Anterior cingulate cortex (tissue), 58 donors: Measurements from ENCODE around the gene TUBA1A.
"Not testable (repeated sequence)": the region's sequence is repeated elsewhere in the genome, so short reads cannot be mapped to it uniquely, and the experiment has no call there.

ENCODE experiments used
- DNase-seq, 58 donors: peaks; one replicate each; lab custom pipeline; 2025; lab: John Stamatoyannopoulos, UW

Gene TUBA1A

DNA sequence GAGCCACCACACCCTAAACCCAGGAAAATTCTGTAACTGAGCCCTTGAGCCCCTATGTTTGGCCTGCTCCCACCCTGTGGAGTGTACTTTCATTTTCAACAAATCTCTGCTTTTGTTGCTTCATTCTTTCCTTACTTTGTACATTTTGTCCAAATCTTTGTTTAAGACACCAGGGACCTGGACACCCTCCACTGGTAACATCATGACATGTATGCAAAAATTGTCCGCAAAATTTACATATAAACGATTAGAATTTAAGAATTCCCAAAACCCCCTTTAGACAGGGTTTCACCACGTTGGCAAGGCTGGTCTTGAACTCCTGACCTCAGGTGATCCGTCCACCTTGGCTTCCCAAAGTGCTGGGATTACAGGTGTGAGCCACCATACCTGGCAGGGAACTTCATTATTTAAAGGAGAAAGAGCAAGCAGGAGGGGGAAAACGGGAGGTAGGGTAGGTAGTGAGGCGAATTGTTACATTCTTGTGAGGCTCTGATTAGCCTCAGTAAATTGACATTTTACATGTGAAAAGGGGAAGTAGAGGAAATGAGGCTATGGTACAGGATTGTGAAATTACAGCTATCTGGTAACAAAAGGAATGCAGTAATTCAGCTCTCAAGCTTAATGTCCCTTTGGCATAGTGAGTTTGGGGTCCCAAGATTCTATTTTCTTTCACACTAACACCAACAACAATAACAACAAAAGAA is 27.6 kb downstream of the TUBA1A start:
- no peak for DNase-seq

DNA sequence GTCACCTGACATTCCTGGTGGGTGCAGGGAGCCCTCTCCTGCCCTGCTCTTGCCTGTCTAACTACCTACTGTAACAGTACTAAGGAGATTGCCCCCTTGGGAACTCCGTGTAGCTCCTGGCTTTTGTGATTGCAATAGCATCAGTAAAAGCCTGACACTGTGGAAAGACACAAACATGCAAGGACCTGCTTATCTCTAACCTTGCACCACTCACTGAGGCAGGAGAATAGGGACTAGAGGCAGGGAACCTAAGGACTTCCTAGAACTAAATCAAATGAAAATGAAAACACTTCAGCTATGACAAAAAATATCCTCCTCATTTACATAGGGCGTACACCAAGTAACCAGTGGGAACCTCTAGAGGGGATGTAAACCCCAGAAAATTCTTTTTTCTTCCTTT is 28.5 kb downstream of the TUBA1A start:
- no peak for DNase-seq

DNA sequence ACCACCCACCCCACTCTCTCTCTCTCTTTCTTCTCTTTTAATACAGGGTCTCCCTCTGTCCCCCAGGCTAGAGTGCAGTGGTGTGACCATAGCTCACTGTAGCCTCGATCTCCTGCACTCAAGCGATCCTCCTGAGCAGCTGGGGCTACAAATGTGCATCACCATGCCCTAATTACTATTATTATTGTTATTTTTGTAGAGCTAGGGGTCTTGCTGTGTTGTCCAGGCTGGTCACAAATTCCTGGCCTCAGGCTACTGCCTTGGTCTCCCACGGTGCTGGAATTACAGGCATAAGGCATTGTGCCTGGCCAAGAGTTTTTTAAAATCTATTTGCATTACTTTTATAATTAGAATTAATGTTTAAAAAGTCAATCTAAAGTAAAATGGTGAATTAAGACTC is 34.7 kb downstream of the TUBA1A start:
- DNase-seq: no peak

DNA sequence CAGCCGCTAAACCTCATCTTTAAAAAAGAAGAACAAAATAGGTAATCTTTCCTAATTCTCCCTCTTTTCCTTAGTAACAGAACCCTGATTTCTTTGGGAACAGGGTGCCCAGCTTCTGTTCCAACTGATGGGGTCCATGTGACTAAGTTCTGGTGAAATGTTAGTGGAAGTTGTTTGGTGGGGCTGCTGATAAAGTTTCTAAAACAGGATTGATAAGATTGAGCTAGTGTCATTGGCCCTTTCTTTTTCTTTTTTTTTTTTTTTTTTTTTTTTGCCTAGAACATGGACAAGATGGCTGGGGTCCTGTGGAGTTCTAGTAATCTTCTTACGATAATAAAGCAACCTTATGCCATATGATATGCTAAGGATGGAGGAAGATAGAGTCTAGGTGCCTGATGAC is 41.5 kb downstream of the TUBA1A start:
- DNase-seq: no peak

DNA sequence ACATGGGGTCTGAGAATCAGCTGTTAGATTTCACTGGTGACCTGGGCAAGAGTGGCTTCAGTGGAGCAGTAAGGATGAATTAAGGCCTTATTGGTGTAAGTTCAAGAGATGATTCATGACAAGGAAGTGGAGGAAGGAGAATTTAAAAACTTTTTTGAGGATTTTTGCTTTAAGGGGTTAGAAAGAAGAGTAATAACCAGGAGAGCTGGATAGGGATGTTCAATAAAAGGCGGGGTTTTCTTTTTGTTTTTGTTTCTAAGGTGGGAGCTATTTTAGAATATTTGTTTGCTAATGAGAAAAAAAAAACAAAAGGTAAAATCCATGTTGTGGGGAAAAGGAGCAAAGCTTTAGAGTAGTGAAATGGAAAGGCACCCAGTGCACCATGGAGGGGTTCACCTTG is 42.5 kb downstream of the TUBA1A start:
- no peak for DNase-seq

DNA sequence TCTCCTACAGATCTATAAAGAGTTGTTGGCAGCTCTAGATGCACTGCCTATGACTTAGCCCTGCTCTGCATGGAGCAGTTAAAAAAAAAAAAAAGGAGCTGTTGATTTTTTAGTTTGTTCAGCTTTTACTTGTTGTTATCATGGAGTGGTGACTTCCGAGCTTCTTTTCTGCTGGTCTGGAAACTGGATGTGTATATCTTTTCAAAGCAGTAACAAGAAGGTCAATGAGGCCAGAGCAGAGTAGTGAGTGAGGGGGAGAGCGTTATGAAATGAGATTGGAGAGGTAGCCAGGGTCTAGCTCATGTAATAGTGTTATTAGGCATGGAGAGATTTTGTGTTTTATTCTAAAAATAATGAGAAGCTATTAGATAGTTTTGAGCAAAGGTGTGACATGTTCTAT is 44.5 kb downstream of the TUBA1A start:
- DNase-seq: no peak

DNA sequence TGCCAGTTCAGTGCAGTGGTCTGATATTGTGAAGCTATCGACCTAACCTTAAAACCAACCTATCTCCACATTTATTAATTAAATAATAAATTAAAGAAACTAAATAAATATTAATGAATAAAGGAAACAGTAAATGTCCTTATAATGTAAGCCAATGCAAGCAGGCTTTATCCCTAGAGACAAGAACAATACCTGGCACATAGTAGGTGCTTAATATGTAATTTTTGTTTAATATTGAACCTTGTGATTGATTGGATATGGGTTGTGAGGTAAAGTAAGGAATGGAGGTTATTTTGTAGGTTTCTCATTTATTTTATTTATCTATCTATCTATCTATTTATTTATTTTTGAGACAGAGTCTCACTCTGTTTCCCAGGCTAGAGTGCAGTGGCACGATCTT is 49.9 kb downstream of the TUBA1A start:
- DNase-seq: no peak

DNA sequence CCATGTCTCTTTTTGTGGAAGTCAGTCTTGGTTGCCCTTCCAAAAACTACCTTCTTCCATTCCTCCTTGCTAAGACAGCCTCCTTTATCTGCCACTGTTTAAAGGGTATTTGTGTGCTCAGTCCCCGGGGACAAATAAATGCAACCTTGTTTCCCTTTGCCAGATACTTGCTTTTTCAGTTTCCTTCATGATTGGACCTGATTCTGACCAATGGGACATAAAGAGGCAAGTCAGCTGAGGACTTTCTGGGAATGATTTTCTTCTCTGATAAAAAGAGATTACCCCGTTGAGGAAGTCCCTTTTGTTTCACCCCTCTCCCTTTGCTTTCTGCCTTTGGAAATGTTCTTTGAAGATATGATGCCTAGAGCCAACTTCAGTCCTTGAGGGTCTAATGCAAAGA is 50.3 kb downstream of the TUBA1A start:
- DNase-seq: no peak

DNA sequence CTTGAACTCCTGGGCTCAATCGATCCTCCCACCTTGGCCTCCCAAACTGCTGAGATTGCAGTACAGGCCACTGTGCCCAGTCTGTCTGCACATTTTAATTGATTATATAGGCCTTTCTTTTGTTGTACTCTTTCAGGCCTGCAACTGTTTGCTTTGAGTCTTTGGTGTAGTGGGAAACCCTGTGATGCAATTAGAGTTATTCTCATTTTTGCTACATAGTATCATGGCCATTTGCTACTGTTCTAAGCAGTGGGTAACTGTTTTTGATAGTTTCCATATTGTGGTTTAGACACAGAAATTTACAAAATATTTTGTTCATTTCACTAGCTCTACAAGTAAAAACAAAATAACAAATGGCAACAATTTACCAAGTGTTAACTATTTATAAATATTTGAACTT is 51.4 kb downstream of the TUBA1A start:
- DNase-seq: no peak

DNA sequence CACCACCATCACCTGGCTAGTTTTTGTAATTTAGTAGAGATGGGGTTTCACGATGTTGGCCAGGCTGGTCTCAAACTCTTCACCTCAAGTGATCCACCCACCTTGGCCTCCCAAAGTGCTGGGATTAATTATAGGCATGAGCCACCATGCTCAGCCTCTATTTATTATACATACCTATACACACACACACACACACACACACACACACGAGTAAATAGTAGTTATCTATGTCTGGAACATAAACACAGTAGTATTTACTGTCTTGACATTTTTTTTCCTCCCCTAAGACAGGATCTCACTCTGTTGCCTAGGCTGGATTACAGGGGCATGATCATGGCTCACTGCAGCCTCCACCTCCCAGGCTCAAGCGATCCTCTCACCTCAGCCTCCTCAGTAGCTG is 51.9 kb downstream of the TUBA1A start:
- not testable (repeated sequence) for DNase-seq
